Spleen (tissue), 11 donors: ENCODE data around the gene NOL9. TPM values are rescaled to one million over a fixed set of nuclear protein-coding genes. Genes with fewer than 3 reads are reported as not detected.

Source experiments
- DNase-seq: peaks from one replicate; pipeline ENCODE4 v3.0.0-alpha.2; 2020
- H3K27ac ChIP-seq, 8 donors: fragments of 200-600 bp; sonication (generic) in 7 of 8; 1 replicate in 4 of 8; 2 replicates in 4 of 8; pipeline versions ENCODE4 v1.5.0 to v1.8.0; 2016 to 2021; ENCODE audit warnings: inconsistent platforms in 4 of 8, mild to moderate bottlenecking in 4 of 8, moderate library complexity in 1 of 8
- H3K27me3 ChIP-seq, 7 donors: fragments of 200-600 bp; sonication (generic) in 6 of 7; replicated peaks in 1 of 7; 1 replicate in 4 of 7; 2 replicates in 3 of 7; pipeline versions ENCODE4 v1.5.0 to v1.8.0; 2016 to 2021; ENCODE audit warnings: inconsistent platforms in 3 of 7, mild to moderate bottlenecking in 1 of 7
- H3K36me3 ChIP-seq, 6 donors: fragments of 200-600 bp; sonication (generic) in 5 of 6; 1 replicate in 4 of 6; 2 replicates in 2 of 6; pipeline versions ENCODE4 v1.5.0 to v1.8.0; 2016 to 2021; ENCODE audit warnings: inconsistent platforms in 2 of 6
- H3K4me1 ChIP-seq, 6 donors: fragments of 200-600 bp; sonication (generic) in 5 of 6; 1 replicate in 3 of 6; 2 replicates in 3 of 6; pipeline versions ENCODE4 v1.5.0 to v1.8.0; 2016 to 2021; ENCODE audit warnings: inconsistent platforms in 3 of 6
- H3K4me3 ChIP-seq, 8 donors: fragments of 200-600 bp; sonication (generic) in 7 of 8; 1 replicate in 4 of 8; 2 replicates in 4 of 8; pipeline versions ENCODE4 v1.5.0 to v1.8.0; 2016 to 2021; ENCODE audit warnings: inconsistent platforms in 4 of 8, mild to moderate bottlenecking in 4 of 8, moderate library complexity in 2 of 8
- H3K9me3 ChIP-seq, 8 donors: fragments of 200-600 bp; sonication (generic) in 7 of 8; 1 replicate in 4 of 8; 2 replicates in 4 of 8; pipeline versions ENCODE4 v1.5.0 to v1.8.0; 2016 to 2021; ENCODE audit warnings: inconsistent platforms in 4 of 8
- CTCF ChIP-seq, 11 experiments: fragments of 200-600 bp in 7 of 11; fragments of 450-650 bp in 4 of 11; sonication (generic) in 4 of 11; IDR thresholded peaks in 8 of 11; conservative IDR thresholded peaks in 3 of 11; 1 replicate in 7 of 11; 2 replicates in 4 of 11; pipeline versions ENCODE4 v1.4.0 to v1.8.0; 2016 to 2021; ENCODE audit warnings: antibody characterized with exemption in 11 of 11, inconsistent platforms in 4 of 11, mild to moderate bottlenecking in 1 of 11
- POLR2A ChIP-seq, 3 donors: fragments of 450-650 bp; IDR thresholded peaks; one replicate each; pipeline ENCODE4 v1.5.1; 2017; ENCODE audit warnings: antibody characterized with exemption in 3 of 3, mild to moderate bottlenecking in 1 of 3
- POLR2AphosphoS5 ChIP-seq, 3 donors: sonication (generic); formaldehyde crosslinking; IDR thresholded peaks; one replicate each; pipeline ENCODE4 v1.5.1; 2017; ENCODE audit warnings: antibody characterized with exemption in 3 of 3
- WGBS, 5 donors: extraction: QIAGEN DNeasy Blood & Tissue Kit in 3 of 5; methylation state at CpG; one replicate each; pipeline versions ENCODE4 v1.1.5 to v1.1.7; 2013 to 2018; 5-methylcytosine and 5-hydroxymethylcytosine counted together
- intact Hi-C: fragments of 100-400 bp; cut with DNase I; formaldehyde crosslinking; loops from one replicate; pipeline ENCODE4 v1.15.0; 2023; ENCODE audit warnings: low total_unique reads
- polyA plus RNA-seq, 3 donors: library from polyadenylated mRNA; stranded (reverse); fragments of 200-250 nt; gene quantifications; one replicate each; pipeline ENCODE4 v1.2.1, GENCODE V29; 2013
- total RNA-seq, 7 donors: library from RNA; depleted of rRNA in 3 of 7; stranded (reverse); fragments of >200 nt in 3 of 7; fragmentation: NEBNext Ultra II Directional in 4 of 7; extraction: Animal tissue kit (Norgen Biotek cat#: 25700) in 4 of 7; gene quantifications; one replicate each; pipeline versions ENCODE4 v1.1.0 to v1.2.1, GENCODE V29; 2016 to 2021
- donor health status: healthy with polysubstance abuse.
- donor health status: DM: no; HTN: no; CAD: no; lungs with moderate emphysema.
- donor health status: DM: no; HTN: no; CAD: no.
- donor health status: Bipolar disorder and iron deficiency.
- donor health status: healthy.
- donor health status: DM: no; HTN: no; CAD: no.
- donor health status: DM: yes; HTN: yes; CAD: no.

Gene NOL9
- total and polyA plus RNA-seq, 10 donors, result 4.2 to 55.2 (median 41.2) TPM

- DNase-seq, result no peak
- no peak overlapping the region for H3K4me3 ChIP-seq
- intact Hi-C loops, result no loop called here
Observed at GRCh38 chr1:6519935-6520671, 34.2 kb downstream of the NOL9 start.

DNA sequence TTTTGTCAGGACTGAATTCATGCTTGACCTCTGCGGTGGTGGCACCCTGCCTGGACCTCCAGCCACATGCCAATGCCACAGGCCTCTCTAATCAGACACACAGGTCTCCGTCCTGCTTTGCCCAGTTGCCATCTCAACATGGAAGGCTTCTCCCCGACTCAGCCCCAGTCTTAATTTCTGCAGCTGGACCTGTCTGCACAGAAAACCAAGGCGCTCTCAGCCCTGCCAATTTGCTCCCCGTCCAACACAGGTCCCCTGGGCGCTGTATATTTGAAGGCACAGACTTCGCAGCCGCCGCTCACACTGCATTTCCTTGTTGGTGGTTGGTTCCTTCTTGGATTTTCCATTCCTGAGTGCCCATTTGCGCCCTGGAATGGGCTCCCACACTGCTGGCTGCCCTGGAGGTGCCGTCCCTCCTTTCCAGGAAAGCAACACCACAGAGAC lies 34.8 kb downstream of the NOL9 start:
- TF ChIP-seq CTCF (IDR thresholded peaks at IDR 0.05 in 8 of 11, conservative IDR thresholded peaks at IDR 0.05 in 3 of 11), result no peak
- TF ChIP-seq POLR2AphosphoS5 (IDR thresholded peaks at IDR 0.05), result no peak
- no peak for TF ChIP-seq POLR2A (IDR thresholded peaks at IDR 0.05)
- DNase-seq, result no peak
- no peaks in the 10 kb centered on the region for H3K9me3 ChIP-seq
- peaks cover 0 to 9% (median under 1%) of the 10 kb centered on the region in 6 donors for H3K36me3 ChIP-seq
- WGBS, 5 donors, result 77 to 87% (median 85%) methylated on average over 10 to 11 of the region's 11 CpGs
- intact Hi-C loops, result no loop called here
- no peaks in the 10 kb centered on the region for H3K27me3 ChIP-seq
- no peak overlapping the region for H3K4me3 ChIP-seq
- H3K27ac ChIP-seq, result peak overlapping the region in 5 of 8 donors; percentile 35 to 67 (median 46)
- peaks cover 0 to 24% (median 9%) of the 10 kb centered on the region in 6 donors for H3K4me1 ChIP-seq

More at GRCh38 chr1:6519935-6520671, 34.2 kb downstream of the NOL9 start:
- Histone ChIP-seq H3K36me3 (peaks cover 0 to 15% (median 4%) of the 10 kb centered on the region in 6 donors), H3K4me1 (peaks cover 0 to 25% (median 10%) of the 10 kb centered on the region in 6 donors), H3K9me3 (no peaks in the 10 kb centered on the region), H3K27me3 (no peaks in the 10 kb centered on the region), H3K27ac (peak overlapping the region in 6 of 8 donors; percentile 15 to 67 (median 45))
- WGBS, 5 donors, result 48 to 69% (median 62%) methylated on average over 11 to 13 of the region's 13 CpGs
- TF ChIP-seq POLR2A (IDR thresholded peaks at IDR 0.05) (no peak), POLR2AphosphoS5 (IDR thresholded peaks at IDR 0.05) (peak in 2 of 3 donors; percentile 41 to 71)

- no peak for DNase-seq
- H3K27ac ChIP-seq, result no peak overlapping the region
- no peaks in the 10 kb centered on the region for H3K36me3 ChIP-seq
- peaks cover 0 to 13% (median 5%) of the 10 kb centered on the region in 6 donors for H3K4me1 ChIP-seq
- no peak overlapping the region for H3K4me3 ChIP-seq
- TF ChIP-seq POLR2A (IDR thresholded peaks at IDR 0.05) (no peak), POLR2AphosphoS5 (IDR thresholded peaks at IDR 0.05) (no peak), CTCF (IDR thresholded peaks at IDR 0.05 in 8 of 11, conservative IDR thresholded peaks at IDR 0.05 in 3 of 11) (no peak)
- no peaks in the 10 kb centered on the region for H3K9me3 ChIP-seq
- 72 to 82% (median 78%) methylated on average over 8 of the region's 8 CpGs for WGBS, 5 donors
- intact Hi-C loops, result no loop called here
- H3K27me3 ChIP-seq, result no peaks in the 10 kb centered on the region
Observed at GRCh38 chr1:6517435-6517851, 36.9 kb downstream of the NOL9 start.

DNA sequence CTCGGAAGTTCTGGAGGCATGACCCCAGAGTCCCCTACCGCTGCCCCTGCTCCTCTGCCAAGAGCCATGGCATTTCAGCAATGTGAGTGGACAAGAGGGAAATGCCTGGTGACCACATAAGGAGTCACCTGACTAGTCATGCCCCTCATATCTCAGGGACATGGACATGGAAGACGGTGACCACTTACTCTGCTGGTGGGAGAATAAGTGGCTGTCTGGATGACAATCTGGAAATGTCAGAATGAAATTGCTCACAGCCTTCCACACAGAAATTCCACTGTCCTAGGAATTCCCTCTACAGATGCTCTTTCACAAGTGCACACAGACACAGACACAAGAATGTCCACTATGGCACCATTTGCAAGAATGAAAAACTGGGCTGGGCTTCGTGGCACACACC lies 38.5 kb downstream of the NOL9 start:
- no peak for DNase-seq
- 68 to 89% (median 84%) methylated on average over 4 of the region's 4 CpGs for WGBS, 5 donors

More for the DNA sequence above, 38.5 kb downstream of the NOL9 start:
- Histone ChIP-seq H3K4me3 (no peak overlapping the region), H3K27me3 (no peaks in the 10 kb centered on the region), H3K4me1 (peaks cover 0 to 10% (median 4%) of the 10 kb centered on the region in 6 donors), H3K27ac (no peak overlapping the region), H3K9me3 (no peaks in the 10 kb centered on the region), H3K36me3 (no peaks in the 10 kb centered on the region)
- no peak for TF ChIP-seq POLR2AphosphoS5 (IDR thresholded peaks at IDR 0.05)
- no peak for TF ChIP-seq CTCF (IDR thresholded peaks at IDR 0.05 in 8 of 11, conservative IDR thresholded peaks at IDR 0.05 in 3 of 11)
- no peak for TF ChIP-seq POLR2A (IDR thresholded peaks at IDR 0.05)
- intact Hi-C loops, result no loop called here
